LNCAP (cell line): Measurements from ENCODE around the gene PCSK5.
A peak's percentile ranks its signal among the peaks of the same experiment; 100 is the strongest.

Experiments
- TF ChIP-seq, protein P1 (sequence below): fragments of 450-650 bp; IDR thresholded peaks from 2 replicates; pipeline ENCODE4 v1.5.1; 2017; ENCODE audit warnings: mild to moderate bottlenecking

PCSK5 gene

DNA sequence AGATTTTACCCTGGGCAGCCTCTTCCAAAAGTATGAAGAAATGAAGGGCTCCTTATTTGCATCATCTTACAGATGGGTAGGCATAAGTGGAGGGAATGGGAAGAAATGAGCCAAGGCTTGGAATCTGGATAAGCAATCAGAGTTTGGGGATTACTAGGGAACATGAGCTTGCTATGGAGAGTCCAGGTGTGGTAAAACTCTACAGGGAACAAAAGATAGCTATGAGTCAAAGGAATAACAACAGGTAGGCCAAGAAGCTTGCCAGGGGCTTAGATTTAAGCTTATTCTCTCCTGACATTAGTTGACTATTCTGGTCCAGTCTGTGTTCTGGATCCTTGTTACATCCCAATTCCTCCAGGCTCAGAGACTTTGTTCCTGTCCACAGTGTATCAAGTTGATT, 487.3 kb downstream of the PCSK5 start:
- TF ChIP-seq, protein P1, sequence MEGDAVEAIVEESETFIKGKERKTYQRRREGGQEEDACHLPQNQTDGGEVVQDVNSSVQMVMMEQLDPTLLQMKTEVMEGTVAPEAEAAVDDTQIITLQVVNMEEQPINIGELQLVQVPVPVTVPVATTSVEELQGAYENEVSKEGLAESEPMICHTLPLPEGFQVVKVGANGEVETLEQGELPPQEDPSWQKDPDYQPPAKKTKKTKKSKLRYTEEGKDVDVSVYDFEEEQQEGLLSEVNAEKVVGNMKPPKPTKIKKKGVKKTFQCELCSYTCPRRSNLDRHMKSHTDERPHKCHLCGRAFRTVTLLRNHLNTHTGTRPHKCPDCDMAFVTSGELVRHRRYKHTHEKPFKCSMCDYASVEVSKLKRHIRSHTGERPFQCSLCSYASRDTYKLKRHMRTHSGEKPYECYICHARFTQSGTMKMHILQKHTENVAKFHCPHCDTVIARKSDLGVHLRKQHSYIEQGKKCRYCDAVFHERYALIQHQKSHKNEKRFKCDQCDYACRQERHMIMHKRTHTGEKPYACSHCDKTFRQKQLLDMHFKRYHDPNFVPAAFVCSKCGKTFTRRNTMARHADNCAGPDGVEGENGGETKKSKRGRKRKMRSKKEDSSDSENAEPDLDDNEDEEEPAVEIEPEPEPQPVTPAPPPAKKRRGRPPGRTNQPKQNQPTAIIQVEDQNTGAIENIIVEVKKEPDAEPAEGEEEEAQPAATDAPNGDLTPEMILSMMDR, result no peak

DNA sequence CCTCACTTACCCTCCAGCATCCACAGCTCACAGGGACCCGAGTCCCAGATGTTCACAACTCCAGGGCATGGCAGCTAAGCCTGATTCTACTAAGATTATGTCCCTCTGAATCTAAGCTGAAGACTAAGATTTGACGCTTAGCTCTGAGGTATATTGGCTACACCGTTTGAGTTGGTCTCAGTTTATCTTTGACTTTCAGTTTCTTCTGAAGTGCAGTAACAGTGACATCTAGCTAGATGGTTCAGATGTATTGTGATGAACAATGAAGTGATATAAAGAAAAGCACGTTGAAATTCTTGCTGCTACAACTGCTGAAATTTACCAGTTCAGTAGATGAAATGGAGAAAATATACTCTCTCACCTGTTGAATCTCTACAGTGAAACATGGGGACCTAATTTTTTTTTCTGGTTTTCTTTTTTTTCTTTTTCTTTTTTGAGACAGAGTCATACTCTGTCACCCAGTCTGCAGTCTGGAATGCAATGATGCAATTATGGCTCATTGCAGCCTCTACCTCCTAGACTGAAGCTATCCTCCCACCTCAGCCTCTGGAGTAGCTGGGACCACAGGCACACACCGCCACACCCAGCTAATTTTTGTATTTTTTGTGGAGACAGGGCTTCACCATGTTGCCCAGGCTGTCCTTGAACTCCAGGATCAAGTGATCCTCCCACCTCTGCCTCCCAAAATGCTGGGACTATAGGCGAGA, 488.0 kb downstream of the PCSK5 start:
- TF ChIP-seq, protein P1, result no peak

- TF ChIP-seq, protein P1, result no peak
Observed at GRCh38 chr9:76379494-76379893, 489.0 kb downstream of the PCSK5 start.

GRCh38 chr9:76390656-76391055, 500.2 kb downstream of the PCSK5 start:
- TF ChIP-seq, protein P1, result no peak

DNA sequence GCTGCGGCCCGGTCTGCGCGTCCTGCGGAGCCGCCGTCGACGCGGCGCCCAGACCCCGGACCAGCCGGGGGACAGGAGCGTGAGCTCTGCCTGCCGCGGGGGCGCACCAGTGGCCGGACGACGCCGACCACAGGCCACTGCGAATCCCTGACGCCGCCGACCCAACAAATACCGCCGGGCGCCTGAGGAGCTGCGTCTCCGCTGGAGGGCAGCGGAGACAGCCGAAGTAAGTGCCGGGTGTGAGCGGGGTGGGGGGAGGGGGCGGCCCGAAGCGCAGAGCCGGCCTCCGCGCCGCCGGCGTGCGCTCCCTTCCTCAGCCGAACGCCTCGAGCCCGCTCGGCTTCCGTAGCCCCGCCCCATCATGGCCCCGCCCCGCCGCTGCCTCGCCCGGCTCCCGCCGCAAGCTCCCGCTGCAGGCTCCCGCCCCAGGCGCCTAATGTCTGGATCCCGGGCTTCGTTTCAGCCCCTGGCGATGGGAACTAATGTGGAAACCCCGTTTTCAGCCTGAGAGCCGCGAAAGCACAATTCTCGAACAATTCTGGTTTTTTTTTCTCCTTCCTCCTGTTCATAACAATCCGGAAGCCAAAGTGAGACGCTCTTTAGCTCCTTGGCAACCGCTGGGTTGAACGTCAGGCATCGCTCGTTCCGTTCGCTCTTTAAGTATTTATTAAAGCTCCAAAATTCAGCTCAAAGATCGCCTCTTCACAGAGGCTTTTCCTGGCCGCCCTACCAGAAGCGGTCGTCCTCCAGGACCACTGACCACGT, 503.9 kb downstream of the PCSK5 start, which contains the start of gene RFK:
TSS of gene RFK (minus strand) at position 232 of the 765 bp plus-strand sequence. CDS start 255 bp downstream, outside the sequence.
- TF ChIP-seq, protein P1, result peak; percentile 54

DNA sequence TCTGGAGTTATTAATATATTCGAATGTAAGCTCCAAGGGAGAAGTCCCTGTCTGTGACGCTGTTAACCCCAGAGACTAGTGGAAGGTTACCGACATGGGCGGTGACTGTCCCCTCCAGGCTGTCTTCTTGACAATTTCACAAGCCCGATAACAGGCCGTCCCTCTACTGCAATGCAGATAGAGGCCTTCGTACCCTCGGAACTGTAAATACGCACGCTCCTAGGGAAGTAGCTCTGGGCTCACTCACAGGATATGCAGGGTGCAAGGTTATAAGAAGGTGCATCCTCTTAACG, 504.4 kb downstream of the PCSK5 start:
- TF ChIP-seq, protein P1, result no peak

DNA sequence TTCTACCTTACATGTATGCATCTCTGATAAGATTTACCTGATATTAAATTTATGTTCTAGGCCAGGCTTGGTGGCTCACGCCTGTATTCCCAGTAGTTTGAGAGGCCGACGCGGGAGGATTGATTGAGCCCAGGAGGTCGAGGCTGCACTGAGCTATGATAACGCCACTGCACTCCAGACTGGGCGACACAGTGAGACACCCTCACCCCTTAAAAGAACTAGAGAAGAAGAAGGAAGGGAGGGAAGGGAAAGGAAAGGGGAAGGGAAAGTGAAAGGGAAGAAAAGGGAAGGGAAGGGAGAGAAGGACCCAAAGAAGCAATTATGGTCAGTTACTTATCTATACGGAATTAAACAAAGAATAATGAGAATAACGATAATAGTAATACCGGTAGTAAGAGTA, 504.9 kb downstream of the PCSK5 start:
- TF ChIP-seq, protein P1, result no peak
